ENCODE measurements around the gene PGM5.
"Not testable (repeated sequence)": the region's sequence is repeated elsewhere in the genome, so short reads cannot be mapped to it uniquely, and the experiment has no call there.

The PGM5 gene

DNA sequence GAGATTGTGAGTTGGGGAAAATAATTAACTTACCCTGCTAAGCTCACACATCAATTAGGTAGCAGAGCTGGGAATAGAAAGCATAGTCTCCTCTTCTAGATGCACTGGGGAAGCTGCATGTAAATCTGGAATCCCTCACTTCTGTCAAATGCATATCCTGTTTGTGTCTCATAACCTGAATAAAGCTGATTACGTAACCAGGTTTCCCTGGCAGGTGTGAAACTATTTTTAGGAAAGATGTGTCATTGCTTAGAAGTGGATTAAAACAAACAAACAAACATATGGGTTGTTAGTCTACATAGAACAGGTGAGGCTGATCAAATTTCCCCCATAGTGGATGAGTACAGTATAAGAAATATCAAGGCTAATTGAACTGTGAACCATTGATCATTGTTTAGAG, 27.5 kb downstream of the PGM5 start:
- not testable (repeated sequence) for DNase-seq

DNA sequence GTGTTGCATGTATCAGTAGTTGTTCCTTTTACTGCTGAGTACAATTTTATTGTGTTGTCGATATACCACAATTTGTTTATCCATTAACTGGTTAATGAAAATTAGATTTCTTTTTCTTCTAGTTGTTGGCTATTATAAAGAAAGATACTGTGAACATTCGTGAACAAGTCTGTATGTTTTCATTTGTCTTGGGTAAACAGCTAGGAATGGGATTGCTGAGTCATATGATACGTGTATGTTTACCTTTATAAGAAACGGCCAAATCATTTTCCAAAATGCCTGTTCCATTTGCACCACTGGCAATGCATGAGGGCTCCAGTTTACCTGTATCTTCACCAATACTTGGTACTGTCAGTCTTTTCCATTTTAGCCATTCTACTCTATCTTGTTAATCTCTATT, 33.1 kb downstream of the PGM5 start:
- not testable (repeated sequence) for DNase-seq

DNA sequence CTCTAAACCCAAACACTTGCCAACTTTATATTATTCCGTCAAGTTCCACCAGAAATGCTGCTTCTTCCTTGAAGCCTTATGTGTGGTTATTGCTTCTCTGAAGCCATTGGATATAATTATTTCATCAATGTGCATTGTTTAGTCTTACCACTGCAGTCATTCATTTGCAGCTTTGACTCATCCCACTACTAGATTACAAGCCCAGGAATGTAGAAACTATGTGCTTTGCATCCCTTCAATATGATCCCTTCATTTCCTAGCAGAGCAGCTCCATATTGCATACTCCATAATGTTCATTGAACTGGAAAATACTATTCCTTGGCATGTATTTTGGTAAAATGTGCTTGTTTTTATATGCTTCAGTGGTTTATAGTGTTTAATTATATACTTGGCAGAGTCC, 34.3 kb downstream of the PGM5 start:
- DNase-seq: not testable (repeated sequence)

DNA sequence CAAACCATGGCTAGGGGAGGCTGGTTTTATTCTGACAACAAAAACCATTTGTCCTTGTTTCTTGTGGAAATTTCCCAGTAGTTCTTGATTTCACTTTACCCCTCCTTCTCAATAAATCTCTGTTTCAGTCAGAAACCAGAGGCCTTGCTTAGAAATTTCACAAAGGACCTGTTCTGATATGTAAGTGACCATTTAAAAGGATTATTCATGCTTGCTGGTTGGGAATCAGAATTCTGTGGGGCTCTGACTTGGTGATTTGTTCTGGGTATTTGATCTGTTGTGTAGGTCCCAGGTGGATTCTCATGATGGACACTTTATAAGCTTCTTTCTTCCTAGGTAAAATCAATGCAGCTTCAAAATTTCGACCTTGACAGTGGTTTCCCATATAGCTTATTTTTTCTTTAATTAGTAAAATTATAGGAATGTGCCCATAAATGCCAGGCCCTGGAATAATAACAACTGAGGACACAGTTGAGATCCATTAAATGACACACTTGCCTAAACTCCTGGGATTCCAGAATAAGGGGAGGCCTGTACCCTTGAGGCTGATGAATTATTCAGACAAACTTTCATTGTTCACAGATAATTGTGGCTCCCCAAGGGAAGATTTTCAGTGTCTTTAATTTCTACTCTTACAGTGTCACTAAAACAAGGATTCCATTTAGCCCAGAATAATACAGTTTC, 40.1 kb downstream of the PGM5 start:
- DNase-seq: not testable (repeated sequence)

DNA sequence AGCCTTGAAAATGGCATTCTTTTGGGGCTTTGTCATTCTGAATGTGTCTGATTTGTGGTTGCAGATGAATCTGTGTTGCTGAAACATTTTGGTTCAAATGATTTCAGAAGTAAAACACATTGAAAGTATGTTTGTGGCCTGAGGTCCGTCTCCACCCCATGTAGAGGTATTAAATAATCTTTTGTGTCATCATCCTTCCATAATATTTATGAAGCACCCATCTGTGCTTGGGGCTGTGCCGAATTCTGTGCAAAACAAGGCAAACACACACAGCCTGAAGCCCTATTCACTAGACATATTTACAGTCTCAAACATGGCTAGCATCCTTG, 40.6 kb downstream of the PGM5 start:
- not testable (repeated sequence) for DNase-seq

DNA sequence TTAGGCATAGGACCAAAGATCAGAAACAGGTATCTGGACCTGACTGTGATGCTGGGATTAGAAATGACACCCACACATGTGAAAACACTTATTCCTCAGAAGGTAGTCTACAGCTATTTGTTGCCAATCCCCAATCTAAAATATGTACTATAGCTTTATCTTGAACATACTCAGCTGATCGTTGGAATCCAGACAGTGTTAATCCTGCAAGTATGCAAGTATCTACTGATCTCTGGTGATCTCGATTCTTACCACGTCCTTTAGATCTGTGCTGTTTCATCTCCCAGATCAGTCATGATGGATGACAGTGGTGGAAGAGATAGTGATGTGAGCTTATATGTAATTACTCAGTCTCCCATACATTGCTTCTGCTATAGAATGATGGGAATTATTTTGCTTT, 41.4 kb downstream of the PGM5 start:
- DNase-seq: not testable (repeated sequence)

DNA sequence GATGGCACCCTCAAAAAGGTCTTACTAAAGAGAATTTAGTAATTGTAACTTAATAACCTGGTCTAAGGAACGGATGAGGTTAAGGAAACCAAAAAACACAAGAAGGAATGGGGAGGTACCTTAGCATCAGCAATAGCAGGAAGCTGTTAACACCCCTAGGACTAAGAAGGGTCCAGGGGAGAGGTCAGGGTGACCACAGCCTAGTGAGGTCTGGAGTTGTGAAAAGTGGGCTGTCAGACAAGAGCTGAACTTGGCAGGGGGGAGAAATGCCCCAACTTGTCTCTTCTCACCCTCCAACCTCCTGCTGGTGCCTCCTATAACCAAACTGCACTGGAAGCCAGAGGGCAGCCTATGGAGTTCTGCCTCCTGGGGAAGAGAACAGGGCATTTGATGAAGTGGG, 41.9 kb downstream of the PGM5 start:
- not testable (repeated sequence) for DNase-seq

DNA sequence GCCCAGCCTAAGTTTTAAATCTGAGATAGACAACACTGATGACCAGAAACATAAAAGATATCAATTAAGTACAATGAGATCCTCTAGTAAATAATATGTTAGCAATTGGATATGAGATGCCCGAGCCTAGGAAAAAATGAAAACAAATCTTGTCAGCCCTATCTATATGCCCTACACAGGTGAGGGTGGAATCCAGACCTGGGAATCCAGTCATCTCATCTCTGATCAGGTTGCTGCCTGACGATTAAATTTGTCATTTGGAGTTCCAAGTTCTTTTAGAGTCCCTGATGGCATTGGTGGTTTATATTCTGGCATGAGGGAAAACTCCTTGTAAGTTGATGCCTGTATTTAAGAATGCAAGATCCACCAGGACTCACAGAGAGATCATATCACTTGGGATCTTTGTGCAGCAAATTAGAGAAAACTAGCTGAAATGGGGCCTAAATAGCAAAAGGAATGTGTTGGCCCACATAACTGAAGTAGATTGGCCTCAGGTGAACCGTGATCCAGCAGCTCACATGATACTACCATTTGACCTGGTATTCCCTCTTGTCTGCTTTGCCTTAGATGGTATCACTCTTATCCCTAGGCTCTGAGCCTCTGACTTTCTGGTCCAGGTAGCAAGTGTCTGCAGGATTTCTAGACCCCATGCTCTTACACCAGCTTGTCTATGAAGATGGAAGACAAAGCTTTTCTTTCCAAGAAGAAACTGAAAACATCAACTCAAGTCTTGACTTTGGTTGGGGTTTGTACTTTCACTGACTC, 48.2 kb downstream of the PGM5 start:
- not testable (repeated sequence) for DNase-seq

DNA sequence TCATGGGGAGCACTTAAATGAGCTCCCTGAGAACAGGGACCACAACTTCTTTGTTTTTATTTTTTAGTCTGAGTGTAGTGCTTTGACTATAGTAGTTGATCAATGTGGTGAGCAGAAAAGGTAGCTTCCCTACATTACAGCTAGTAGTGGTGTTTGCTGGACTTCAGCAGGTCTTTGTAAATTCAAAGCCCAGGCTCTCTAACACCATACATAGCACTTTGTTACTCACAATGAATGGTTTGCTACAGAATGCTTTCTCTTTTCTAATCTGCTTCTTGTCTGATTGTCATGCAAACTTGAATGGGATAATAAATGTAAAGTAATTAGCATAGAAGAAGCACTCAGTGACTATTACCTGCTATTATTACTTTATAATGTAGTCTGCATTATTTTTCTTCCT, 55.5 kb downstream of the PGM5 start:
- not testable (repeated sequence) for DNase-seq

DNA sequence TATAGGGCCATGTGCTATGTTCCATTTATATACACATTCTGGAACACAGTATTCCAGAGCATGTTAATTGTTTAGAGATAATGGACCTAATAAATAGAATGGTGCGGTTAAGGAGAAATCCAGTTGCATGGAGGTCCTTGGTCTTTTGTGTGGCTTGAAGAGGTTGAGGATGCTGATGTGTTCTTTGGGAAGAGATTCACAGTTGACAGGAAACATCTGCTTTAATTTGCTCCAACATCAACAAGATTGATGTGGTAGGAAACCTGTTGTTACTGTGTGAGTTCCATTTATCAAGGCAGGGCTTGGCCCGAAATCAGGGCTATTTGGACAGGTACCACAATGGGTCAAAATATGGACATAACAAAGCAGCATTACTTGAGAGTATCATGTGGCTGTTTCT, 56.3 kb downstream of the PGM5 start:
- DNase-seq: not testable (repeated sequence)

DNA sequence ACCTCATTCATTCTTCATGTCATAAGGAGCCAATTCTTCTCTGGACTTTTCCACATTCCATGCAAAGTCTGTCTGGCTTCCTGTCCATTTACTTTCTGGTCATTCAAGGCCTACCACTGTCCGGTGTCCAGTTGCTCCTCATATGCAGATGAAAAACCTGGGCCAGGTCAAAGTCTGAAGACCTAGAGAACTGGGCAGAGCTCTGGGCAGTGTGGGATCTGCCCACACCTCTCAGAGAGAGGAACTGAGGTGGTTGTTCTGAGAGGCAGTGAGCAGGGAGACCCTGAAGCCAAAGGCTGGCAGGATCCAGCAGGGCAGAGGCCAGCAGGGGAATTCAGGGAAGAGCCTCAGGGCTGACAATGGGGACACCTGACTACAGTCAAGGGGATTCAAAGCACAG, 58.7 kb downstream of the PGM5 start:
- DNase-seq: not testable (repeated sequence)

DNA sequence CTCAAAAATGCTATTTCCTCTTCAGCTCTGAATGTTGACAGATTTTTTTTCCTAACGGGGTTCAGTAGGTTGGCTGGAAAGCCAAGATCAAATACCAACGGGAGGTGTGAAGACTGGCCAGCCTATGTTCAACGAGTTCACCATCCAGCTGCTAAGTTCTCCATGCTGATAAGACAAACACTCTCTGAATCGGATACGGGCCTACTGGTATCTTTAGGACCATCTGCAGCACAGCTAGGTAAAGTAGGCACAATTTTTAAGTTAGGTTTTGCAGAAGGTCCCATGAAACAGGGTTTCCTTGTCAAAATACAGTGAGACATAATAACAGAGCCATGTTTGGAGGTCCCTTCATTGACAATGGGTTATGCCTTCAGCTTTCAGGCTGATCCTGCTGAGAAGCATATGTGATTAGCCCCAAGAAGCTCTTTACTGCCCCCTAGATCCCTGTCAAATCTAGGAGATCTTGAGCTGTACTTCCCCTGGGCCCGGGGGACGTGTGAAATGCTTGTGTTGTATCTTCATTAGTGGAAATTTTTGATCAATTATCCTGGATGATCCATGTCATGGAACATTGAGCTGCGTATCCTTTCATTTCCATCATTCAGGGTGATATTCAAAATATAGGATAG, 60.6 kb downstream of the PGM5 start:
- no peak for DNase-seq

DNA sequence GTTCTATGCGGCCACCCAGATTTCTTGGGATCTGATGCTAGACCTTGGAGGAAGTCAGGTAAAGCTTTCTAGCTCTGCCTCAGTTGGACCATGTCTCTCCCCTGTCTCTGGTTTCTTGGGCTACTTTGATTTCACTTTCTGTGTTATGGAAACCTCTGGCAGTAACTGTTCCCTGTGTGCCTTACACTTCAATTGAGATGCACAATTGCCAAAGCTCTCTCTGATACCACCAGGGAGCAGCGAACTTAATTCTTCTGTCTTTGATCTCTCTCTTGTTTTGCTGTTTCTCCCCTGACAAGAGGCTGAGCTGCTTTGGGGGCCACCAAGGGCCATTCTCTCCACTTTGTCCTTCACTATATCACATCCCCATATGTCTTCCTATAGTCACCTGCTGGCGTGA, 61.4 kb downstream of the PGM5 start:
- DNase-seq: no peak

DNA sequence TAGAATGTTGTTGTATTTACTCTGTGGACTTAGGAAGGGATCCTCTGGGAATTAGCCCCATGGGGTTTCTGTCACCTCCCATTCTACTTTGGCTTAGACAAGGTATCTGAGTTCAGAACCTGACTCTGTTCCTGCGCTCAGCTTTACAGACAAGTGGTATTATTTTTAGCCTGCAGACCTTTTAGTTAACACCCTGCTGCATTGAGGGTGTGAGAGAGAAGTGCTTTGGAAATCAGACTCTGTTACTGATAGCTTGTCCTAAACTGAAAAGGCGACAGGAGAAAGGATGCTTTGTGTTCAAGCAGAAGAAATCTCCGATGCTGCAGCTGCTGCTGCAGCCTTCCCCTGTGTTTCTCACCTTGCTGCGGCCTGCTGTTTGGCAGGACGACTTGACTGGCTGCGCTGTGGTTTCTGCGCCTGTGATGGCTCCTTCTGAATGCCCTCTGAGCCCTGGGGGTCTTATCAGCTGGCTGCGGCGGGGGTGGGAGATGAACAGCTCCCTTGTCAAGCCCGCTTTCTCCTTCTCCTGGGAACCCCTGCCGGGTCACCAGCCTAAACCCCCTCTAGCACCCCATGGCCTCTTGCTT, 61.9 kb downstream of the PGM5 start:
- DNase-seq: no peak

DNA sequence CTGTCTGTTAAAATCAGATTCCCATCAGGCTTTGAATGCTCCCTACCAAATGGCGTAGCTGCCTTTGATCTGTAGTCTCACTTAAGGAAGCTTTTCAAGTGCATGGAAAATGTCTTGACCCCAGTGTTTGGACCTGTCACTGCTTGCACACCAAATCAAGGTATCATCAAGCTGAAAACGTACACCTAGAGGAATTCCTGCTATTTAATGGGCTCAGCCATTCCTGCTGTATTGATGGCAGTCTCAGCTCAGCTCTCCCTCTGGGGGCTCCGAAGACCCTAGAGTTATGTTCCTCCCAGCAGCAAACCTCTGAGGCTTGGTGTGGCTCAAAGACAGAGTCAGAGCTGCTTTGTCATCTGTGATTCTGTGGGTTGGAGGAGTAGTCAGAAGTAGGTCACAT, 63.5 kb downstream of the PGM5 start:
- no peak for DNase-seq

DNA sequence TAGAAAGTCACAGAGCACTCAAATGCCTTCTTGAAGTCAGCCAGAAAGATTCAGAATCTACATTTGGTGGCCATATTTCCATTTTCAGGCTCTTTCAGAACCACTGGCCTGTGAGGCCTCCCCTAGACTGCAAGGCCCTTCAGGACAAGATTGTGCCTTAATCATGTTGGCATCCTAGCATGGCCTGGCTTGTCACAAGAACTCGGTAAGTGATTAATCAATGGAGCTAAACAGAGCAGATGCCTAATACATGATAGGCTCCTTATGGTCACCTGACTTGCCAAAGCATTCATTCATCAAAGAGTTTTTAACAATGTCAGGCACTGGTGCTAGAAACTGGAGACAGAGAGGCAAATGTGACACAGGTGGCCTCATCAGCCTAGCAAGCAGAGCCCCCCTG, 70.3 kb downstream of the PGM5 start:
- DNase-seq: no peak

DNA sequence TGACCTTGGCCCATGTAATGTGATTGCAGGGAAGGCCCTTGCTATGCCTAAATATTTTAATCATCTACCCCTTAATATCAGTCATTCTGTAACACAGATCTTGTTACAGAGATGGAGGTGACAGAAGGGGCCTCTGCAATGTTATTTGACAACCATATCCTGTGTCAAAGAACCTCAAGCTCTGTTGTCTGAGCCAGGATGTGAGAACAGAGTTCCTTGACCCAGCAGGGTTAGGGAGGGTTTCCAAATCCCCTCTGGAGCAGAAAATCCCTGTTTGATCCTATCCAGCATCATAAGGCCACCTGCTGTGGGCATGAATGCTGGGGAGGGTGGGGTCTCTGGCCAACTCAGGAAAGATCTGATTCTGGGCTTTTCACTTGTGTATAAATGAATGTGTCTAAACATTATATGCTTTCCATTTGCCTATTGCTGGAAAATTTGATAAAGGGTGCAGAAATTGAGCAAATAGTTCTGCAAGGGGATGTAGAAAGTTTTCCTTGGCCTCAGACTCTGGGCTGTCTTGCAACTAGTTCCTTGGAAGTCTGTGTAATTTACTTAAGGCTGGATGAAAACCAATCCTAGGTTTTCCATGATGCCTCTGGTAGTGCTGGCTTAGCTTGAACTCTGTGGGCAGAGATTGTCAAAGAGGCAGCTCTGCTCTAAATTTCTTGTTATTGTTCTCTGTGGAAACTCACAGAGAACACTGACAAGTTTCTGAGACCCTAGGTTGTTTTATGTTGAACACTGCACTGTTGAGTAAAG, 71.0 kb downstream of the PGM5 start:
- DNase-seq: no peak

DNA sequence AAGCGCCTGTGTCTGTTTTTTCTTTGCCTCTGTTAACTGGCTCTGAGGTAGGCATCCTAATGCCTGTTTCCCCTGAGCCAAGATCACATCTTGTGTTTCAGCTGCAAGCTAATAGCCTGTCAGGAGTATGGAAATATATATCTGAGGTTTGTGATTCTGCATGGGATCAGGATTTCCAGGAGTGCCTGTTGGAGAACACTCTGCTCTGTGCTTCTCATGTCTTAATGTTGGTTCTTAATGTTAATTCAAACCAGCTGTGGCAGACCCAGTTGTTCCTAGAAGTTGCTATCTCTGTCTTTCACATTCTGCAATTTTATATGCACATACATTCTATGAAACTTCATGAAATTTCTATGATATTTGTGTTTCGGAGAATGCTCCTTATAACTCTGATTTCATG, 72.1 kb downstream of the PGM5 start:
- DNase-seq: no peak

DNA sequence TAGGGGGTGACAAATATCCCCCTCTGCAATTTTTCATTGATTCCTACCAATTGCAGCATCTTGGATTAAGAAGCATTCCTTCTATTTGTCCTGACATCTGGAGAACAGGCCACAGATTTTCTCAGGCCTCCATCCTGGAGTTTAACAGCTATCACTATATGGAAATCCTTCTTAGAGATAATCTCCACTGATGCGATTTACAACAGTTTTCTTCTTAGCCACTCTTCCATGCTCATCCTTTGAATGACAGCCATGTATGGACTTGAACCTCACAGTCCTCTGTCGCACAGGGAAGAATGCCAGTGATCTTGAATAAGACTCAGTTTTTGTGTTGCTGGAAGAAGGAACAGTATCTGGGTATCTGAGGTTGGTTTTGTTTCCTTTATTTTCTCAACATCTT, 73.2 kb downstream of the PGM5 start:
- no peak for DNase-seq

DNA sequence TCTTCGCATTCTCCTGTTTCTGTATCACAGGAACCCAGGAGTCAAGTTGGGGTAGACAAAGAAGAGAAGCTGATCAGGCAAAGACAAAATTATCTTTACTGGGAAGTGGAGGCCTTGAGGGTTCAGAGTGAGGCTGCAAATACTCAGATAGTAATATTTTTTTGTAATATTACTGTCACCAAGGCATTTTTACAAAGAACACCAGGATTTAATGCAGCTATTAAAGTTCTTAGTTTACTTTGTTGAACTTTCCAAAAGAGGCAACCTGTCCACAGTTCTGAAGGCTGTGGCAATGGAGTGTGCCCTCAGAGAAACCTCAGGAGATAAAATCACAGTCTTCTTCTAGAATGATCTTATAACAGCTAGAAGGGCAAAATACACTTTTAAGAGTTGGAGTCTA, 74.9 kb downstream of the PGM5 start:
- no peak for DNase-seq

DNA sequence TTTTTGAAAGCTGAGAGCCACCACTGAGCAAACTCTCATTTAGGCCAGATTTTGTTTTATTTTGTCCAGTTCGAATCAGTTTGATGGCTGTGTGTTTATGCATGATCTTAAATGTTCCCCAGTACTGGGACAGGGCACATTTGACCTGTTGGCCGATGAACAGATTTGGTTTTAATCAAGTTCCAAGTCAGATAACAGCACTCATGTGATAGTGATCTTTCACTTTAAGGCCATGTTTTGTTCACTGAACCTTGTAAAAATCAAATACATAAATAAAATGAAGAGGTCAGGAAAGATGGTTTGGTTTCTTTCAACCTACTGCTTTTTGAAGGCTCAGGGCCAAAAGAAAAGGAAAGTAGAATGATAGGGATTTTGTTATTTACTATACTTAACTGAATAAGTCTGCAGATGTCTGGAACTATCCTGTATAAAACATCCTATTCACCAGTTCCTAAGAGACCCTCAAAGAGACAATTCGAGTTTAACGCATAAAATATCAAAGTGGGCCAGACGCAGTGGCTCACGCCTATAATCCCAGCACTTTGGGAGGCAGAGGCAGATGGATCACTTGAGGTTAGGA, 77.2 kb downstream of the PGM5 start:
- no peak for DNase-seq

DNA sequence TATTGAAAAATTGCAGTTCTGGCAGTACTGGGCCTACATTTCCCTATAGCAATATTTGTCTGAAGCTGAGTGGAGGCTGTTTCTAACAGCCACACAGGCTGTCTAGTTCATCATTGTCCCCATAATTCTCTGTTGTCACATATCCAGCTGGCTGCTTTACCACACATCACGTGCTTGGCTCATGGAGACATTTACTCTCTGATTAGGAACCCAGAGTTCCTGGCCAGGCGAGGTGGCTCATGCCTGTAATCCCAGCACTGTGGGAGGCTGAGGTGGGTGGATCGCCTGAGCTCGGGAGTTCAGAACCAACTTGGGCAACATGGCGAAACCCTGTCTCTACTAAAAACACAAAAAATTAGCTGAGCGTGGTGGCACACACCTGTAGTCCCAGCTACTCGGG, 81.4 kb downstream of the PGM5 start:
- no peak for DNase-seq

DNA sequence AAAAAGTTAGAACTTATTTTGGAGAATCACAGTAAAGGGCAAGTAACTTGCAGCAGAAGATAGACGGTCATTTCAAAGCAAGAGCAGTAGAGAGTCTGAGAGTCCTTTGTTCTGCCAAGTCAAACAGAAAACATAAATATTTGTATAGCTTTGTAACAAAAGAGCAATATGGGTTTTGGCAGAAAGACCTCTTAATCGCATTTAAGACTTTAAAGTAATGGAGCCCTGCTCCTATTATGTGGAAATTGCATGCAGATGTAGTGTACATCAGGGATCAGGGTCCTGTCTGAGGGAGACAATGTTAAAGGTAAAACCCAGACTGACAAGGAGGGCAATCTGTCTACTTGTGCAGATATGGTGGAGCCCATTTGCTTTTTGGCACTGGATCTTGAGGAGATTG, 87.2 kb downstream of the PGM5 start:
- no peak for DNase-seq
